NT2/D1 (cell line): Measurements from ENCODE around the gene IER5.

Experiments
- SUZ12 ChIP-seq: IDR thresholded peaks from 2 replicates; pipeline ENCODE4 v1.6.1; 2011; ENCODE audit not compliant: insufficient read length, insufficient read depth; ENCODE audit errors: extremely low read depth
- ZNF274 ChIP-seq: IDR thresholded peaks from 2 replicates; pipeline ENCODE4 v1.6.1; 2011; ENCODE audit warnings: mild to moderate bottlenecking, low read depth, low read length

- TF ChIP-seq SUZ12: no peak
- TF ChIP-seq ZNF274: no peak
Measured at GRCh38 chr1:181117648-181118449, 29.3 kb downstream of the IER5 start.
